CD4-positive, alpha-beta T cell treated with Interleukin-6 at 100 ng/mL for 8 hours (primary cell): ENCODE results near the gene PTPN14.

Experiments
- DNase-seq: peaks from one replicate; pipeline ENCODE4 v3.0.0-alpha.2; 2020; ENCODE audit warnings: mixed read lengths, low spot score

PTPN14 gene

DNA sequence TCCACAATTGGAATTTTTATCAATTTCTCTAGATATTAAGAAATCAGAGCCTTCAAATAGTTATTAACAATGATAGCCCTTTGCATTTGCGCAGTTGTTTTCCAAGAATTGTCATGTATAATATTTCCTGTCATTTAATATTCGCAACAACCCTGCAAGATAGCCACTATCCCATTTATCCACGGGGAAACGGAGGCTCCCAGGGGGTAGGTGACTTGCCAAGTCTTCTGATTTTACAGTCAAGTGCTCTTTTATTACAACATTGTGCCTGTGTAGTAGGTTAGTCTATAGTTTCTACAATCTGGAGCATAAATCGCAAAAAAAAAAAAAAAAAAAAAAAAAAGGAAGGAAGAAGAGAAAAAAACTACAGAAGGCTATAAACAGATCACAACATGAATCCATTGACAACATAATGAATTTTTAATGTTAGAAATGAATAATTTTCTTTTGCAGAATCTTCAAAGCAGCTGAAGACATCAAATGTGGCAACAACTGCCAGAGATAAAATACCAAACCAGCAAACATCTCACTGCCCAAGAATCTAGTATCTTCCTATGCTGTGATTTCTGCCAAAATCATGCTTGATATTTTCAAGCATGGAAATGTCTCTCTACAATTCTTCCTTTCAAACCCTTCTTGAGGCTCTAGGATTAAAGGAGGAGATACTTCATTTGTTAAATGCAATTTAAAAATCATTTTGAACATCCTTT is 125.5 kb downstream of the PTPN14 start:
- DNase-seq: no peak

DNA sequence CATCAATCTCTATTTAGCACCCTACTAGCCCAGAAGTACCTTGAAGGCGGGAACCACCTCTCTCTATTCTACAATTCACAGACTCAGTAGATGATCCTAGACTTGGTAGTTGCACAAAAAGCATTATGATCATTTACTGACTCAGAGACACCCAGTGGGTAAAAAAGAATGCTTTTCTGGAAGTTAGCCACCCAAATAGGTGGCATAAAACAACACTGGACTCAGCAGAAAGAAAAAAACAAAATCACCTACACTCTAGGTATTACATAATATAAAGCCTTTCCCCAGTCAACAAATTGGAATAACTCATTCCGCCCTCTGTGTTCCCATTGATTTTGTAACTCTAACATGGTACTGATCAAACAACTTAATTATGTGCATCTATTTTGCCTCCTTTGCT is 126.3 kb downstream of the PTPN14 start:
- DNase-seq: no peak

DNA sequence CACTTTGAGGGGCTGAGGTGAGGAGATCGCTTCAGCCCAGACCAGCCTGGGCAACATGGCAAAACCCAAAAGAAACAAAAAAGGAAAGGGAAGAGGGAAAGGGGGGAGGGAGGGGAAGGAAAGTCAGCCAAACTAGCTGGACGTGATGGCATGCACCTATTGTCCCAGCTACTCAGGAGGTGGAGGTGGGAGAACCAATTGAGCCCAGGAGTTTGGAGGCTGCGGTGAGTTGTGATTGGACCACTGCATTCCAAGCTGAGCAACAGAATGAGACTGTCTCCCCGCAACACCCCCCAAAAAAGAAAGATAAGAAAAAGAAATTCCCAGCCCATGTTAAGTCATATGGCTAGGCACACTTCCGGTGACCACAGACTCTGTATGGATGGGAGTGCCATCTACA is 128.4 kb downstream of the PTPN14 start:
- no peak for DNase-seq

DNA sequence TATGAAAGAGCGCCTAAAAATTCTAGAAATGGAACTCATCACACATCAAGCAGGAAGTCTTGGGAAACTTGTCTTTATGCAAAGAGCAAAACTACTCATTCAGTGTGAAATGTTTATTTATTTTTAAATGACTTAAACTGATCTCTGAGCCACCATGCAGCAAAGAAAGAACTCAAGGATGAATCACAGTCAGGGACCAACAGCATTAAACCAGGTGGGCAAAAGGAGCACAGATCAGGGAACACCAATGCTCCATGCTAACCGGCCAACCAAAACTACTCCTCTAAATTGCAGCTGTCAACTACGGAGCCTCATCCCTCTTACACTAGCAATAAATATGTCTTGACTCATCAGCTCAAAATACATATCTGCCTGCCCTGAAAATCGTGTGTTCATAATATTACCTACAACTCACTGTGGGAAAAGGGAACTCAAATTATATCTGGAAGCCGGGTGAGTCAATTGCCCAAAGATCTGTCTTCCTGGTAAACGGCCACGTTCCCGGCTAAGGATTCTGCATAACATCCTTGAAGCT is 129.2 kb downstream of the PTPN14 start:
- DNase-seq: no peak

DNA sequence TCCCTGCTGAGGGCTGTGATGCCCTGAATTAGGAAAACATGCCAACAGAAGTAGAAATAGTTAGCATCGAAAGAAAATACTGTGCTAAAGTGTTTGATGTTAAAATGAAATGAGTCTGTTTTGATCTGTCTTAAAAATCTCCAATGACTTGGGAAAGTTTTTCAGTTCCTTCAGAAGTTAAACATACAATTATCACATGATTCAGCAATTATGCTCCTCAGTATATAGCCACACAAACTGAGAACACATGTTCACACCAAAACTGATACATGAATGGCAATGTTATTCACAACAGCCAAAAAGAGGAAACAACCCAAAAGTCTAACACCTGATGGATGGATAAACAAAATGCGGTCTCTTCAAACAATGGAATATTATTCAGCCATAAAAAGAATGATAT is 130.6 kb downstream of the PTPN14 start:
- no peak for DNase-seq

DNA sequence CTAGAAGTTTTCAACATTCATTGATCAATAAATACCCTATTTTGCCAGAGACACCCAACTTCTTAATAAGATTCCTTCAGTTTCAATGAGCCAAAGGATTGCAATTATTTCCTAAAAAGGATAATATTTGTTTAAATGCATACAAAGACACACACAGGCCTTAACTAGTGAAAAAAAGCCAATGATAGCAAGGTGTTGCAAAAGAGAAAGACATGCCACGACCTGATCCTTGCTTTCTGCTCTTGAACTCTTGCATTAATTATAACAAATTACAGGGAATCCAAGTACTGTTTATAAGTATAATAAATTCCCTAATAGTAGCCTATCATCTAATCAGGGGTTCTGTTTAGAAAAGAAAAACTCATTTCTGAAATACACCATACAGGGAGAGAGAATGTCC is 131.1 kb downstream of the PTPN14 start:
- no peak for DNase-seq

DNA sequence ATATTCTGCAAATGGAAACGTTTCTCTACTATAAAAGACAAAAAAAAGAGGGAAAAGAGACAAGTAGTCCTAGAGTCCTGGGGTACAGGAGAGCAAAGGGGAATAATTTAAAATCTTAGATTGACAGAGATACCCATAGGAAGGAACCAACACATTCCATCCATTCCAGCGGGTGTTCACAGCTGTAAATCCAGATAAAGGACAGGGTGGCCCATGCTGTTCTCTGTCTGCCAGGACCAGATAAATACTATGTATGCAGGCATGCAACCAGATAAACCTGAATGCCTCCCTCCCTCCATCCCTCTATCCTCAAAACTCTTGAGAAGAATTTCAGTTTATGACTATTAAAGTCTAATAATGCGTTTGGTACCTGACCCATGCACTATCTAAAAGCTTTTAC is 131.8 kb downstream of the PTPN14 start:
- DNase-seq: no peak

DNA sequence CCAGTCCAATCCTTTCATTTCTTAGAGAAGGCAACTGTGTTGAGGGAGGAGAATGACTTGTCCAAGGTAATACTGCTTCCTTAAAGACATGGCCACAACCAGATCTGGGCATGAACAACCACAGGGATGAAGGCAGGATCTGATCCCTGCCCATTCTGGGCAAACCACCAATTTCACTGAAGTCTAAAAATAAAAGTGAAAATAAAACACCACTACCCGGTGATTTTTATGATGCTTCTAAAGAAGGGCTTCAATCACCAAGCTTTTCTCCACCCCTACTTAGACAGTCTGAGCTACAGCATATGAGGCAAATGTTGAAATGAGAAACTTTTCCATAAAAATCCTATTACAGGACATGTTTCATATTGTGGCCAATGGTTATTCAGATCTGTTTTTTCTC is 133.0 kb downstream of the PTPN14 start:
- DNase-seq: no peak

DNA sequence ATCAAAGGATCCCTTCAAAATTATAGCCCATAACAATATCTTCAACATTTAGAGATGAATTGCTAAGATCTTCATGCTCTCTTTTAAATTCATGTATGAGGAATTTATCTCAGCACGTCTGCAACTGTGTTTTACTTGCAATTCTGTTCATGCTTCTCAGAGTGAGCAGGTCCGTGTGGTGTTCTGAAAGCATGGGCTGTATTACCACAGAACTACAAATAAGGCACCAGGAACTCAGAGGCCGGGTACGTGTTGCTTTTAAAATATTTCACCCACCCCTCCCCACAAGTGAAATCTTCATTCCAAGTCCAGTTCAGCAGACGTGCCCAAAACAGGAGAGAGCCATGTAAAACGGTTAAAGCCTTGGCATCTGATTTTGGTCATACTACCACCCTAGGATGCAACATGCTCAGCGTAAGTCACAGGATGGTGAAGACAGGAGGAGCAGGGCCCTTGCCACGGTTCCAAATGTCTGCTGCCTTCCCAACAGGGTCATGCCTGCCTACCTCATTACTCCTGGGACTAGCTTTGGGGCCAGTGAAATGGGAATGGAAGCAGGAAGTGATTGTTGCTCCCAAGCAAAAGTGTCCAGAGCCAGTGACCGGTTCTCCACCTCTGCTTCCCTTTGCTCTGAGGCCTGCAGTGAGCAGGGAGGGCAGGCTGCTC is 133.7 kb downstream of the PTPN14 start:
- no peak for DNase-seq

DNA sequence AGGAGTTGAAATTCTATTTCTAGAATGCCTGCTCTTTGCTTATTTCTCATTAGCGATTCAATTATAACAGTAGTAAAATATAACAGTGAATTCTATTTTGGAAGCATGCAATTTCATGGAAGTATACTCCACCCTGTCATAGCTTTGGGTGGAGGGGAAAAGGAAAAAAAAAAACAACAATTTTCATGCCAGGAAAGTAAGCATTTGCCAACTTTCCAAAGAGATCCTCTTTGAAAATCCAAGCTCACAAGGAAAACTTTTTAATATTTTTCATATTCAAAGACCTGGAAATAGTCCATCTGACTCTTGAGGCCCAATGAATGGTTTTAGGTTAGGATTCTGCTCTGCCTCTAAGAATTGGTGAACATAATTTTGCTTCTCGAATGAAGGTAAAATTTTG is 134.5 kb downstream of the PTPN14 start:
- no peak for DNase-seq

DNA sequence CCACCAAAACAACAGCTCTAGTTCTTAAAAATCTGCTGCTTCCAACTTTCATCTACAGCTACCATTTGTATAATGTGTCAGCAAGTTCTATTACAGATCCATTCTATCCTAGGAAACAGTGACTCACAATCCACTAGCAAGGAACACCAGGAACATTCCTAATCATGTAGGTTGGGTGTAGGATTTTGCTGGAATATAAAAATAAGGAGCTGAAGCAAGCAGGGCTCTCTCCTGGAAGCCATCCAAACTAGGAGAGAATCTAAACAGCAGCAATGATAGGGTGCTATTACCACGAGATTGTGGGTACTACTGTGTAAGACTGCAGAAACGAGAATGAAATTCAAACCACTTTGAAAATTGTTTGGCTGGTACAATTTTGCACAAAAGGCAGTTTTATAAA is 135.0 kb downstream of the PTPN14 start:
- no peak for DNase-seq

DNA sequence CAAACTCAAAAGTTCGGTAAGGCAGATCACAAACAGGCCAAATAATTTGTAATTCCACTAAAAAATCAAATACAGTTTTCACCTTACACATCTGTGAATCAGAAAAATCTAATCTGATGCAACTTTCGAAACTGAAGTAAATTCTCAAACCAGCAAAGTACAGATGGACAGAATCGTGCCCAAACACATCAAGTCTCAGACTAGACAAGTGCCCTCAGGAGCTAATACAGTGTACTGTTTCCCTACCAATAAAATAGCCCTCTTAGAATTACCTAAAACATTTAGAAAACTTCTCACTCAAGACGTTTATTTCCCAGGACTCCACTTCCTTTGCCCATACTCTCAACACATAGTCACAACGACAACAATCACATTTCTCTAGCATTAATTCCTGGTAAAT is 136.3 kb downstream of the PTPN14 start:
- DNase-seq: no peak

DNA sequence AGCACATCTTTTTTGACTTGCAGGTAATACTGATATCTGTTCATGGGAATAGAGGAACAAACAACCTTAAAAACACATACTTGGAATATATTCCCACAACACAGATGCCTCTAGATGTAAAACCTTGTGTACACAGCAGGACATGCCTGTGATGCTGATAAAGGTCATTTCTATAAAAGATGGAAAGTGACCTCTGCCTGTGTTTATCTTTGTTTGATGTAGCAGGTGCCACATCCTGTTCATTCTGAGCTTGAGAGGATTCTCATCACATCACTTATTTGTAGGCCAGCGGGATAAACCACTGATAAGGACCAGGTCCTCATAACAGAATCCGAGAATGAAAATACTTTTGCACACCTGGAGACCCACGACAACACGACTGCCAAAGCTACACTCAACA is 136.7 kb downstream of the PTPN14 start:
- DNase-seq: no peak

DNA sequence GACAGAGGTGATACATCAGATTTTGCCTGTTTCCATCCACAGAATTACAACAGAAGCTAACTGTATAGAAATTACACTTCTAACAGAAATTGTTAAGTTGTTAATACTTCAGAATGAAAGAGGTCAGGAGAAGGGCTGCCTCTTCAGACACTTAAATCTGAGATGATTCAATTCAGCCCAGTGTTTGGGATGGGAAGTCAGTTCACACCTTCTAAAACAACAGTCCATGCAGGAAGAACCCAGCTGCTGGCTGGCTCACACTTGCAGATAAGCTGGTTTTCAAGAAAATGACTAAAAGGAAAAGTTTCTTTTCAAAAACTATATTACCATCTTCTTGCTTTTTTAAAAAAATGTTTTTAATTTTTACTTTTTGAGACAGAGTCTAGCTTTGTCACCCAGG is 138.1 kb downstream of the PTPN14 start:
- no peak for DNase-seq

DNA sequence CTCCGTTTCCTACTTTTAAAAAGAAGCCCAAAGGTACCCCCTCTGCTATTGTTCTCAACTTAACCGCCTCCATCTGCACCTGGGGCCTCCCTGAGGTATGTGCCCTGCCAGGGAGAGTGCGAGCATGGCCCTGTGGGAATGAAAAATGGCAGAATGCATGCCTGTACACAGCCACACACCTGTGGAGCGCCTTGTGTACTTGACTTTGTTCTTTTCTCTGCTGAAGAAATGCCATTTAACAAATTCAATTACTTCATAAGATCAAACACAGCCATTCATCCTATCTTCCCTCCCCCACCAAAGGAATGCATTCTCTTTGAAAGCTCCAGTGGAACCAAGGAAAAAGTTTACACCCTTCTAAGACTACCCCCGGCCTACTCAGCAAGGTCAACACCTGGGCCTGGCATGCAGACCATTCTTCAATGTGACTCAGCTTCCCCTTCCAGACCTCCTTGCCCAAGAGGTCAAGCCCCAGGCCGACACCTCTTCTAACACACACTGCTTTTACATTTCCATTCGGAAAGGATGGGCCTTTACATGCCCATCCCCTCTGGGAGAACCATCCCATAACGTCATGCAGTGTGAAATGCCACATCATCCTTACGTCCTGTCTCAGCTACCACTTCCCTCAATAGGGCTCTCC is 146.7 kb downstream of the PTPN14 start:
- DNase-seq: no peak

DNA sequence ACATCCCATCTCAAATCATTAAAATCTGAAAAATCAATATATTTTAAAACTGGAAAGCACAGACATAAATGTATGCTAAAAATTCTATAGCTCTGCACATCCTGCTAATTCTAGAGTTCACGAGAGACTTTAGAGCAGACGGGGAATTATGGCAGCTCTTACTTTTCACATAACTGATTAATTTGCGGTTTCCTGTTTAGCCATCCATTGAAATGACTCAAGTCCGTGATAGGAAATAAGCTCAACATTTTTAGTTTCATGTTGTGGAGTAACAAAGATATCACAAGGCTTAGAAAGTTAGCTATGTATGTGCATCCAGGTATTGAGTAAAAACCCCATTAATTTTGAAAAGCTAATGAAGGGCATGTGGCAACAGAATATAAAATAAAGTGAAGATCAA is 147.2 kb downstream of the PTPN14 start:
- no peak for DNase-seq

DNA sequence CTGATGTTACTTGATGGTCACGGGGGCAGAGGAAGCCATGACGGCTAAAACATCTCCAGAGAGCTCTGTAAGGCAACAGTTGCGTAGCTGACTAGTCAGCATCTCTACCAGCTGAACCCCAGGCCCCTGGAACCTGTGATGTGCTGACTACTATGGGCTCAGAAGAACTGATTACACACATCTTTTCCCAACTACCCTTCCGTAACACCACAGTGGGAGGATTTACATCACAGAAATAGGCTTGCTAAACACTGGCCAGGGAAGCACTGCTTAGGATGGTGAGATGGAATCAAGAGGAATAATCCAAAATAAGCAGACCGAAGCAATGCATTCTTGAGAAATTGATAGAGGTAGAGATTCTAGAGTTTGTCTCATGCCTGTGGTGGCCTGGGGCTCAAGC is 148.0 kb downstream of the PTPN14 start:
- no peak for DNase-seq

DNA sequence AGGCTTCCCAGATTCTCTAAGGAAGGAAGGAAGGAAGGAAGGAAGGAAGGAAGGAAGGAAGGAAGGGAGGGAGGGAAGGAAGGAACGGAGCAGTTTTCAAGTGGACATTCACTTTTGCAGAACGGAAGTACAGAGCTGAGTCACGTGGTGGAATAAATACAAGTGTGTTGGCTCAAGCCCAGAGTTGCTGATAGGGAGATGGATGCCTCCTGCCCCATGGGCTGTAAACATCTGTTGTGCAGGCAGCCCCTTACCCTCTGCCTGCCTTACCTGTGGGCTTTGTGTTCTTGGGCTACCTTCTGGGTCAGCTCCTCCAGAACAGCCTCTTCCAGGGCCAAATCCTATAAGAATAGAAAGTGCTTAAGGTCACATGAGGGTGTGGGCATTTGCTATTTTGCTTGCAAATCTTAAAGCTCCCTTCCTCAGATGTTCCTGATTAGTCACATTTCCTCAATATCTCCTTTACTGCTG is 148.8 kb downstream of the PTPN14 start:
- no peak for DNase-seq

DNA sequence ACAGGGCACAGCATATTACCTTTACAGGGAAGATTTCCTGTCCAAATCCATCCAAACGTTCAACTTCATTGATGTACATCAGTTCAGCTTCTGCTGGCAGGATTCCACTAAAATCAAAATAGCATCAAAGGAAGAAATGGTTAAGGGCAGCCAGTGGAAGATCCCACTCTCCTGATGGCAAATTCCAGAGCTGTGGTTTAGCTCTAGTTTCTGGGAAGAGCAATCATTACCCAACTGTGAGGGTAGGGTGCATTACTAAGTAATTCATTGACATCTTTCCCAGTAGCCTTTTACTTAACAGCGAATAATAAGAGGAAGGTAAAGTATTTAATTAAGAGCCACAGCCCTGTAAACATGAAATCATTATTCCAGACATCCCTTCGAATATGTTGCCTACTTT is 149.7 kb downstream of the PTPN14 start:
- DNase-seq: no peak

DNA sequence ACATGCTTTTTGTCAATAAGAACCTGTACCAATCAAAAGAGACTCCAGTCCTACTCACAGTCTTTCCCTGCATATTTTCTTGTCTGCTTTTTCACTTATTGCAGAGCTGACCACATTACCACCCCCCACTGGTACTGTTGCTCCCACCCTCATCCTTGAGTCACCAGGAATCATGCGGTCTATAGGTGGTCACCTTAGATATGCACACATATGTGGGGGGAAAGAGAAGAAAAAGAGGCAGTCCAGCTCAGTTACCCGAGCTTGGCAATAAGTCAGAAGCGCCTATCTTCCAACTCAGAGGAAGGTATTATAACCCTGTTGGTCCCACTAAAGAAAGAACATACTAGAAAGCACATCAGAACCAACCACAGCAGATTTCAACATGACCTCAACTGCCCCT is 151.3 kb downstream of the PTPN14 start:
- no peak for DNase-seq

DNA sequence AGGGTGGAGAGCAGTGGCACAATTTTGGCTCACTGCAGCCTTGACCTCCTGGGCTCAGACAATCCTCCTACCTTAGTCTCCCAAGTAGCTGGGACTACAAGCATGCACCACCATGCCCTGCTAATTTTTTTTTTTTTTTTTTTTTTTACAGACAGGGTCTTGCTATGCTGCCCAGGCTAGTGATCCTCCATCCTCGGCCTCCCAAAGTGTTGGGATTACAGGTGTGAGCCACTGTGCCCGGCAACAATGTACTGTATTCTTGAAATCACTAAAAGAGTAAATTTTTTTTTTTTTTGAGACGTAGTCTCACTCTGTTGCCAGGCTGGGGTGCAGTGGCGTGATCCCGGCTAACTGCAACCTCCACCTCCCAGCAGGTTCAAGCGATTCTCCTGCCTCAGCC is 152.9 kb downstream of the PTPN14 start:
- no peak for DNase-seq

DNA sequence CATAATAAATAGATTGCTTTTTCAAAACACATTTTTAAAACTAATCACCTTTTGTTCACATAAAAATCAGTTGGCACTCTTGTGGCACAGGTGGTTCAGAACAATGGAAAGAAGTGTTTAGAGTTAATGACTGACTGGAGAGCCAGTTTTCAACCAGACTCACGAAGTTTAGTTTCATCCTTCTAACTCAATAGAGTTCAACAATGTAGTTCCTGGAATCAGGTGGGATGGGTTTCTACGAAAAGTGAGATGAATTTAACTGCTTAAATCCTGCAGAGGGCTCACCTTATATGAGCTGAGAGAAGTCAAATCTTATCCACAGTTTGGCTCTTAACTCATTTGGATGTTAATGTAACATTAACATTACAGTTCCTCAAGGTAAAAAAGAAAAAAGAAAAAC is 153.9 kb downstream of the PTPN14 start:
- no peak for DNase-seq

DNA sequence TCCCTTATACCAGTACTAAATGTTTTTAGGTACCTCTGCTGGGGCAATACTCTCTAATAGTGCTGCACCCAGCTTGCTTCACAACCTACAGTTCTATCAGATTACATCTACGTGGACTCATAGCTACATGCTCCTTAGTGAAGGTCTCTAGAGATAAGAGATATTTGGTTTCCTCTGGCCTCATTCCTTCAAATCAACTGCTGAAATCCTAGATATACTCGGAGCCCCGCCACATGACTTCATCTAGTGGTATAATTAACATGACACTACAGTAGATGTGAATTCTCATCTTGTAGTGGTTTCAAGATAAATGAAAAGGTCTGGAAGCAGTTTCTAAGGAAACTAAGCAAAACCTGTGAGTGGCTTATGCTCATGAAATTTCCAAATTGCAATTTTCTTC is 155.1 kb downstream of the PTPN14 start:
- DNase-seq: no peak
